Calu3 (cell line): Measurements from ENCODE around the gene GTF2F2. TPM values are rescaled to one million over a fixed set of nuclear protein-coding genes. Genes with fewer than 3 reads are reported as not detected.

Experiments used
- BruUV-seq: library from RNA; stranded (reverse); fragments of 400-500 nt; replicated peaks from 2 replicates; lab custom pipeline; 2021; lab: Mats Ljungman, UMichigan
- CTCF ChIA-PET: fragments of 300-600 bp; sonication (Branson Sonifier 250); formaldehyde crosslinking; loops from one replicate; lab custom pipeline; 2022; ENCODE audit warnings: antibody characterized with exemption; lab: Charles Lee
- DNase-seq: peaks from one replicate; pipeline ENCODE4 v3.0.0; 2022
- H3K27ac Mint-ChIP-seq: one replicate; pipeline ENCODE4 v1.8.0; 2022; ENCODE audit warnings: mixed read lengths; ENCODE audit not compliant: unreplicated experiment
- H3K27me3 Mint-ChIP-seq: one replicate; pipeline ENCODE4 v1.8.0; 2022; ENCODE audit warnings: mixed read lengths; ENCODE audit not compliant: unreplicated experiment
- H3K36me3 Mint-ChIP-seq: one replicate; pipeline ENCODE4 v1.8.0; 2022; ENCODE audit warnings: mild to moderate bottlenecking, moderate library complexity, mixed read lengths; ENCODE audit not compliant: insufficient read depth, unreplicated experiment
- H3K4me1 Mint-ChIP-seq: one replicate; pipeline ENCODE4 v1.8.0; 2022; ENCODE audit warnings: mild to moderate bottlenecking, low read depth, mixed read lengths; ENCODE audit not compliant: unreplicated experiment
- H3K4me3 Mint-ChIP-seq: one replicate; pipeline ENCODE4 v1.8.0; 2022; ENCODE audit warnings: mild to moderate bottlenecking, low read depth, moderate library complexity, mixed read lengths; ENCODE audit not compliant: unreplicated experiment
- H3K9me3 Mint-ChIP-seq: one replicate; pipeline ENCODE4 v1.8.0; 2022; ENCODE audit warnings: low read depth, mixed read lengths; ENCODE audit not compliant: unreplicated experiment
- CTCF ChIP-seq: fragments of 200-600 bp; IDR thresholded peaks from one replicate; pipeline ENCODE4 v1.8.0; 2022; ENCODE audit warnings: antibody characterized with exemption; ENCODE audit not compliant: unreplicated experiment
- intact Hi-C: fragments of 100-400 bp; cut with micrococcal nuclease; formaldehyde crosslinking; loops from one replicate; pipeline ENCODE4 v1.10.0; 2022; ENCODE audit not compliant: unreplicated experiment
- total RNA-seq: library from RNA; stranded (reverse); gene quantifications from 2 replicates; pipeline ENCODE4 v1.2.3, GENCODE V29; 2022

The GTF2F2 gene
- total RNA-seq, 1 experiment from 2014 or later, result 23.9 TPM

- CTCF ChIA-PET, result interaction anchor here (0.6 to 1.3 kb wide), 4 partner anchors 20 to 77 kb away, joined by 3 to 6 read pairs (median 3); no protein-coding TSS in a partner anchor
- Mint-ChIP-seq H3K27ac (peak overlapping the region; percentile 92), H3K4me3 (peak overlapping the region; percentile 50), H3K27me3 (no peaks in the 10 kb centered on the region), H3K36me3 (peaks cover 19% of the 10 kb centered on the region), H3K4me1 (peaks cover 54% of the 10 kb centered on the region), H3K9me3 (no peaks in the 10 kb centered on the region)
- no TSS peak for BruUV-seq
- no peak for TF ChIP-seq CTCF
- DNase-seq, result no peak
- intact Hi-C loops, result no loop called here
These were observed 22.4 kb downstream of the GTF2F2 start for GRCh38 chr13:45142440-45143345.

GRCh38 chr13:45143346-45143751 lies 23.0 kb downstream of the GTF2F2 start:
- no peak for DNase-seq

GRCh38 chr13:45149964-45150363 lies 29.7 kb downstream of the GTF2F2 start:
- Mint-ChIP-seq H3K36me3 (peaks cover 9% of the 10 kb centered on the region), H3K4me3 (no peak overlapping the region), H3K9me3 (peaks cover 2% of the 10 kb centered on the region), H3K27ac (no peak overlapping the region), H3K27me3 (no peaks in the 10 kb centered on the region), H3K4me1 (peaks cover 9% of the 10 kb centered on the region)
- no peak for DNase-seq
- no TSS peak for BruUV-seq
- CTCF ChIA-PET, result no interaction called here
- intact Hi-C loops, result no loop called here
- TF ChIP-seq CTCF, result no peak

More at GRCh38 chr13:45143346-45143751, 23.0 kb downstream of the GTF2F2 start:
- intact Hi-C loops, result no loop called here
- H3K4me3 Mint-ChIP-seq, result peak overlapping the region; percentile 50
- H3K36me3 Mint-ChIP-seq, result peaks cover 16% of the 10 kb centered on the region
- H3K9me3 Mint-ChIP-seq, result peaks cover 2% of the 10 kb centered on the region
- peak overlapping the region; percentile 92 for H3K27ac Mint-ChIP-seq
- CTCF ChIA-PET, result interaction anchor here (0.6 to 1.3 kb wide), 3 partner anchors 19 to 1357 kb away, joined by 3 to 6 read pairs (median 3); no protein-coding TSS in a partner anchor
- BruUV-seq, result no TSS peak
- peaks cover 47% of the 10 kb centered on the region for H3K4me1 Mint-ChIP-seq
- no peaks in the 10 kb centered on the region for H3K27me3 Mint-ChIP-seq
- TF ChIP-seq CTCF, result no peak

- no peak overlapping the region for H3K4me3 Mint-ChIP-seq
- no peak for DNase-seq
- intact Hi-C loops, result no loop called here
- peaks cover 3% of the 10 kb centered on the region for H3K9me3 Mint-ChIP-seq
- peaks cover 20% of the 10 kb centered on the region for H3K4me1 Mint-ChIP-seq
- H3K27ac Mint-ChIP-seq, result peak overlapping the region; percentile 8
- TF ChIP-seq CTCF, result no peak
- CTCF ChIA-PET, result no interaction called here
- H3K36me3 Mint-ChIP-seq, result peaks cover 14% of the 10 kb centered on the region
- no TSS peak for BruUV-seq
- no peaks in the 10 kb centered on the region for H3K27me3 Mint-ChIP-seq
These were observed 36.5 kb downstream of the GTF2F2 start for GRCh38 chr13:45156565-45157361.
